Caco-2 (cell line): ENCODE data around the gene THEMIS2. TPM values are rescaled to one million over a fixed set of nuclear protein-coding genes. Genes with fewer than 3 reads are reported as not detected.

Experiments
- BruUV-seq: library from RNA; stranded (reverse); fragments of 400-500 nt; replicated peaks from 2 replicates; lab custom pipeline; 2021; lab: Mats Ljungman, UMichigan
- CTCF ChIA-PET: fragments of 300-600 bp; sonication (Branson Sonifier 250); formaldehyde crosslinking; loops from one replicate; lab custom pipeline; 2022; ENCODE audit warnings: antibody characterized with exemption; lab: Charles Lee
- POLR2A ChIA-PET: fragments of 300-600 bp; sonication (Branson Sonifier 250); formaldehyde crosslinking; loops from one replicate; lab custom pipeline; 2022; ENCODE audit warnings: antibody characterized with exemption; lab: Charles Lee
- DNase-seq, 2 experiments: peaks; one replicate each; pipeline versions ENCODE4 v3.0.0 to v3.0.0-alpha.2; 2020 to 2022
- H3K27me3 ChIP-seq: replicated peaks from 2 replicates; pipeline ENCODE4 v1.6.0; 2011; ENCODE audit warnings: low read length; ENCODE audit not compliant: control insufficient read depth, insufficient read depth
- H3K36me3 ChIP-seq: 2 replicates; pipeline ENCODE4 v1.5.1; 2011; ENCODE audit warnings: low read length; ENCODE audit not compliant: control insufficient read depth, insufficient read depth
- H3K4me1 ChIP-seq: fragments of 250-450 bp; sonication (Bioruptor Pico); 2 replicates; pipeline ENCODE4 v1.5.1; 2020; ENCODE audit warnings: mild to moderate bottlenecking
- H3K4me3 ChIP-seq: 2 replicates; pipeline ENCODE4 v1.5.1; 2011; ENCODE audit warnings: low read depth, mild to moderate bottlenecking, control low read depth, low read length
- H3K9me3 ChIP-seq: fragments of 250-450 bp; sonication (Bioruptor Pico); 2 replicates; pipeline ENCODE4 v1.5.1; 2020; ENCODE audit warnings: mild to moderate bottlenecking, moderate library complexity
- H3K27ac Mint-ChIP-seq: one replicate; pipeline ENCODE4 v1.8.0; 2022; ENCODE audit warnings: mixed read lengths; ENCODE audit not compliant: unreplicated experiment
- H3K27me3 Mint-ChIP-seq: one replicate; pipeline ENCODE4 v1.8.0; 2022; ENCODE audit warnings: mixed read lengths; ENCODE audit not compliant: insufficient read depth, unreplicated experiment
- H3K36me3 Mint-ChIP-seq: one replicate; pipeline ENCODE4 v1.8.0; 2022; ENCODE audit warnings: mild to moderate bottlenecking, mixed read lengths; ENCODE audit not compliant: insufficient read depth, unreplicated experiment
- H3K4me1 Mint-ChIP-seq: one replicate; pipeline ENCODE4 v1.8.0; 2022; ENCODE audit warnings: low read depth, mixed read lengths; ENCODE audit not compliant: unreplicated experiment
- H3K4me3 Mint-ChIP-seq: one replicate; pipeline ENCODE4 v1.8.0; 2022; ENCODE audit warnings: mild to moderate bottlenecking, moderate library complexity, mixed read lengths; ENCODE audit not compliant: unreplicated experiment
- H3K9me3 Mint-ChIP-seq: one replicate; pipeline ENCODE4 v1.8.0; 2022; ENCODE audit warnings: mixed read lengths; ENCODE audit not compliant: unreplicated experiment
- intact Hi-C: fragments of 100-400 bp; cut with micrococcal nuclease; formaldehyde crosslinking; loops from one replicate; pipeline ENCODE4 v1.10.0; 2022; ENCODE audit not compliant: unreplicated experiment
- total RNA-seq: library from RNA; stranded (reverse); gene quantifications from 2 replicates; pipeline ENCODE4 v1.2.3, GENCODE V29; 2022
- TF ChIP-seq, protein P1 (sequence below), 2 experiments: fragments of 200-600 bp in 1 of 2; IDR thresholded peaks; 1 replicate in 1 of 2; 2 replicates in 1 of 2; pipeline versions ENCODE4 v1.5.1 to v1.8.0; 2011 to 2022; ENCODE audit warnings: antibody characterized with exemption in 1 of 2, control low read depth in 1 of 2, inconsistent platforms in 1 of 2, low read depth in 1 of 2, low read length in 1 of 2, mild to moderate bottlenecking in 1 of 2, moderate library complexity in 1 of 2; ENCODE audit not compliant: insufficient read depth in 1 of 2, severe bottlenecking in 1 of 2, unreplicated experiment in 1 of 2

Gene THEMIS2
- total RNA-seq, 1 experiment from 2014 or later, result 0.59 TPM

DNA sequence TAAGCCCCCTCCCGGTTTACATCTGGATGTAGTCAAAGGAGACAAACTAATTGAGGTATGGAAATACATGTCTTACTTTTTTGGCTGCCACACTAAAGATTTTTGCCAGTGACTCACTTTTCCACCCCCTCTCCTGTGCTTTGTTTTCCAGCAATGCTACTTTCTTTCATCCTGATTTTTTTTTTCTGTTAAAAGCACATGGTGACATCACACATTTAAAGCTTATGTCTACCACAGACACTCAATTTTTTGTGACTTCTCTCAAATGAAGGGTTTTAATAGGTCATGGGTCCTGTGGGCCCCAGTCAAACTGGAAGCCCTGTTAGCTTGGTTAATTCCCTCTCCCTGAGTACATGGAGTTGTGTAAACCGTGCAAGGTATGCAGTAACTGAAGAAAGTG lies 39.6 kb upstream of the THEMIS2 start:
- Mint-ChIP-seq H3K4me1 (peaks cover 10% of the 10 kb centered on the region), H3K27ac (no peak overlapping the region), H3K9me3 (no peaks in the 10 kb centered on the region), H3K36me3 (peaks cover 22% of the 10 kb centered on the region), H3K4me3 (no peak overlapping the region), H3K27me3 (no peaks in the 10 kb centered on the region)
- no TSS peak for BruUV-seq
- Histone ChIP-seq H3K27me3 (no peaks in the 10 kb centered on the region), H3K9me3 (no peaks in the 10 kb centered on the region), H3K36me3 (no peaks in the 10 kb centered on the region; the same call in 1 of the 2 replicates), H3K4me1 (peaks cover 6% of the 10 kb centered on the region; the same call in 1 of the 2 replicates), H3K4me3 (no peak overlapping the region)
- intact Hi-C loops, result no loop called here
- POLR2A ChIA-PET, result interaction anchor here (1.1 kb wide), 1 partner anchor 16 kb away, joined by 3 read pairs; no protein-coding TSS in a partner anchor
- DNase-seq, result no peak
- CTCF ChIA-PET, result no interaction called here
- TF ChIP-seq, protein P1, sequence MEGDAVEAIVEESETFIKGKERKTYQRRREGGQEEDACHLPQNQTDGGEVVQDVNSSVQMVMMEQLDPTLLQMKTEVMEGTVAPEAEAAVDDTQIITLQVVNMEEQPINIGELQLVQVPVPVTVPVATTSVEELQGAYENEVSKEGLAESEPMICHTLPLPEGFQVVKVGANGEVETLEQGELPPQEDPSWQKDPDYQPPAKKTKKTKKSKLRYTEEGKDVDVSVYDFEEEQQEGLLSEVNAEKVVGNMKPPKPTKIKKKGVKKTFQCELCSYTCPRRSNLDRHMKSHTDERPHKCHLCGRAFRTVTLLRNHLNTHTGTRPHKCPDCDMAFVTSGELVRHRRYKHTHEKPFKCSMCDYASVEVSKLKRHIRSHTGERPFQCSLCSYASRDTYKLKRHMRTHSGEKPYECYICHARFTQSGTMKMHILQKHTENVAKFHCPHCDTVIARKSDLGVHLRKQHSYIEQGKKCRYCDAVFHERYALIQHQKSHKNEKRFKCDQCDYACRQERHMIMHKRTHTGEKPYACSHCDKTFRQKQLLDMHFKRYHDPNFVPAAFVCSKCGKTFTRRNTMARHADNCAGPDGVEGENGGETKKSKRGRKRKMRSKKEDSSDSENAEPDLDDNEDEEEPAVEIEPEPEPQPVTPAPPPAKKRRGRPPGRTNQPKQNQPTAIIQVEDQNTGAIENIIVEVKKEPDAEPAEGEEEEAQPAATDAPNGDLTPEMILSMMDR (IDR thresholded peaks at IDR 0.05; ENCODE audit: insufficient read depth in 1 of 2, low read depth in 1 of 2, low read length in 1 of 2, severe bottlenecking in 1 of 2, unreplicated experiment in 1 of 2), result no peak

DNA sequence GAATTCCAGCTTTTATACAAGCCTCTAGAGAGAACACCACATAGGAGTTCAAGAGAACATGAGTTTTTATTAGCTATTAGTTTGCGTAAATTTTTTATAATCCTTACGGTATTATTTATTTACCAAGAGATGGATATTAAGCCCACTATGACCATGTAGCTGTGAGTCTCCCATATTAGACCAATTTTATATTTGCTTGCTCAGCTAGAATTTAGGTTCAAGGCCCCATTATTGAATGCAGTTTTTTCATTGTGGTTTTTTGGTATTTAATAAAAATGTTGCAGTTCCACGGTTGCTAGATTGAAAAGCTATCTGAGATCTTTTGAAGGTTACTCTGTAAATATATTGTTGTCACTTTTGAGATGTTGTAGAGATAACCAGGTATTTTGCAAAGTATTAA lies 38.9 kb upstream of the THEMIS2 start:
- intact Hi-C loops, result no loop called here
- Mint-ChIP-seq H3K27ac (no peak overlapping the region), H3K27me3 (no peaks in the 10 kb centered on the region), H3K36me3 (peaks cover 22% of the 10 kb centered on the region), H3K9me3 (no peaks in the 10 kb centered on the region), H3K4me3 (no peak overlapping the region), H3K4me1 (peaks cover 10% of the 10 kb centered on the region)
- Histone ChIP-seq H3K27me3 (no peaks in the 10 kb centered on the region), H3K4me3 (no peak overlapping the region), H3K9me3 (no peaks in the 10 kb centered on the region), H3K36me3 (no peaks in the 10 kb centered on the region; the same call in 1 of the 2 replicates), H3K4me1 (peaks cover 6% of the 10 kb centered on the region; the same call in 1 of the 2 replicates)
- BruUV-seq, result no TSS peak
- TF ChIP-seq, protein P1 (IDR thresholded peaks at IDR 0.05; ENCODE audit: insufficient read depth in 1 of 2, low read depth in 1 of 2, low read length in 1 of 2, severe bottlenecking in 1 of 2, unreplicated experiment in 1 of 2), result no peak
- DNase-seq, result no peak
- POLR2A ChIA-PET, result interaction anchor here (1.1 kb wide), 1 partner anchor 16 kb away, joined by 3 read pairs; no protein-coding TSS in a partner anchor
- CTCF ChIA-PET, result no interaction called here

DNA sequence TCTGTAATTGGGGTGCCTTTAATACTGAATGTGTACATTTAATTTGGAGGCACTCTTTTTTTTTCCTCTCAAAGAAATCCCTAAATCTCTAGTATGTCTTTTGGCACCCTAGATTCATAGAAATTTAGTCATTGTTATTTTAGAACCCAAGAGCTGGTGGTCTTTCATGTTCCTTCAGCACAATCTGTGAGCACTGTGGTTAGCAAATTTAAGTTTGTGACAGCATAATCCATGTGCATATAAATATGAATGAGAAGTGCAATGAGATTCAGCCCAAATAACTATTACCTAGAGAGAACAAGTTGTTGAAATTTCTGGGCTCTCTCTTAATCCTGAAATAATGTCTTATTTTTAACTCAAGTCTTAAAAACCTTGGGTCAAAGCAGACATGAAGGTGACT lies 37.3 kb upstream of the THEMIS2 start:
- DNase-seq, result no peak
- Histone ChIP-seq H3K4me3 (no peak overlapping the region), H3K4me1 (0 out of 2 replicates have a peak, but pooled peaks cover 6% of the 10 kb centered on the region), H3K27me3 (no peaks in the 10 kb centered on the region), H3K9me3 (no peaks in the 10 kb centered on the region), H3K36me3 (no peaks in the 10 kb centered on the region; the same call in 1 of the 2 replicates)
- TF ChIP-seq, protein P1 (IDR thresholded peaks at IDR 0.05; ENCODE audit: insufficient read depth in 1 of 2, low read depth in 1 of 2, low read length in 1 of 2, severe bottlenecking in 1 of 2, unreplicated experiment in 1 of 2), result no peak
- H3K4me1 Mint-ChIP-seq, result peaks cover 10% of the 10 kb centered on the region
- H3K27ac Mint-ChIP-seq, result no peak overlapping the region
- intact Hi-C loops, result no loop called here
- H3K9me3 Mint-ChIP-seq, result no peaks in the 10 kb centered on the region
- ChIA-PET CTCF (no interaction called here), POLR2A (interaction anchor here (0.6 kb wide), 1 partner anchor 390 kb away, joined by 4 read pairs; no protein-coding TSS in a partner anchor)
- BruUV-seq, result no TSS peak
- H3K36me3 Mint-ChIP-seq, result peaks cover 27% of the 10 kb centered on the region
- no peak overlapping the region for H3K4me3 Mint-ChIP-seq
- H3K27me3 Mint-ChIP-seq, result no peaks in the 10 kb centered on the region
